K562 (cell line): Measurements from ENCODE around the gene TNNT1. TPM values are rescaled to one million over a fixed set of nuclear protein-coding genes. Genes with fewer than 3 reads are reported as not detected.

Source experiments
- CREB3 ChIP-seq: fragments of 450-650 bp; conservative IDR thresholded peaks from 2 replicates; pipeline ENCODE4 v1.6.1; 2016; ENCODE audit warnings: missing genetic modification characterization, low read depth, mild to moderate bottlenecking, missing compliant biosample characterization, moderate library complexity
- CREBBP ChIP-seq: IDR thresholded peaks from one replicate; pipeline ENCODE4 v1.6.1; 2012; ENCODE audit warnings: low read depth, mild to moderate bottlenecking, control low read depth, inconsistent platforms, low read length
- HEY1 ChIP-seq: fragments of 250-450 bp; sonication (Bioruptor Pico); IDR thresholded peaks from 2 replicates; pipeline ENCODE4 v1.5.0; 2020; ENCODE audit warnings: mild to moderate bottlenecking, moderate library complexity, borderline replicate concordance
- KDM1A ChIP-seq, 2 experiments: fragments of 450-650 bp; IDR thresholded peaks; 2 replicates each; pipeline ENCODE4 v1.6.1; 2016; ENCODE audit warnings: mild to moderate bottlenecking in 2 of 2
- MIER1 ChIP-seq: fragments of 450-650 bp; IDR thresholded peaks from 2 replicates; pipeline ENCODE4 v1.6.1; 2016; ENCODE audit warnings: antibody characterized with exemption, mild to moderate bottlenecking, low read depth
- MYC ChIP-seq, 2 experiments: fragments of 250-450 bp in 1 of 2; sonication (Bioruptor Pico) in 1 of 2; IDR thresholded peaks; 2 replicates each; pipeline versions ENCODE4 v1.5.1 to v1.6.1; 2012 to 2021; ENCODE audit warnings: low read depth in 2 of 2, borderline replicate concordance in 1 of 2, improper control_type of control experiment in 1 of 2, low read length in 1 of 2, mild to moderate bottlenecking in 1 of 2, moderate library complexity in 1 of 2
- NCOA2 ChIP-seq, 2 experiments: fragments of 450-650 bp; IDR thresholded peaks; 2 replicates each; pipeline ENCODE4 v1.6.1; 2018; ENCODE audit warnings: mild to moderate bottlenecking in 2 of 2, moderate library complexity in 1 of 2; ENCODE audit not compliant: partially characterized antibody in 2 of 2
- REST ChIP-seq, 2 experiments: fragments of 450-650 bp; formaldehyde crosslinking in 1 of 2; IDR thresholded peaks; 2 replicates each; pipeline versions ENCODE4 v1.4.0 to v1.6.1; 2014 to 2020; ENCODE audit warnings: mild to moderate bottlenecking in 2 of 2, borderline replicate concordance in 1 of 2, low read depth in 1 of 2
- TBL1XR1 ChIP-seq, 2 experiments: IDR thresholded peaks; 2 replicates each; pipeline ENCODE4 v1.6.1; 2012; ENCODE audit warnings: improper control_type of control experiment in 2 of 2, low read length in 2 of 2, mild to moderate bottlenecking in 1 of 2
- ZC3H4 ChIP-seq: sonication (generic); formaldehyde crosslinking; IDR thresholded peaks from 2 replicates; pipeline ENCODE4 v1.9.0; 2021; ENCODE audit warnings: missing genetic modification reagents, borderline replicate concordance
- ZFP30 ChIP-seq: fragments of 250-450 bp; sonication (Bioruptor Pico); IDR thresholded peaks from 2 replicates; pipeline ENCODE4 v1.8.0; 2022; ENCODE audit warnings: moderate library complexity, mild to moderate bottlenecking, inconsistent platforms, borderline replicate concordance
- ZNF311 ChIP-seq: fragments of 250-450 bp; sonication (Bioruptor Pico); IDR thresholded peaks from 2 replicates; pipeline ENCODE4 v1.4.0; 2020; ENCODE audit warnings: mild to moderate bottlenecking, moderate library complexity
- ZNF696 ChIP-seq: fragments of 250-450 bp; sonication (Bioruptor Pico); conservative IDR thresholded peaks from 2 replicates; pipeline ENCODE4 v1.4.0; 2020; ENCODE audit warnings: mild to moderate bottlenecking, moderate library complexity
- polyA plus RNA-seq, 8 experiments: library from polyadenylated mRNA; depleted of rRNA in 4 of 8; stranded (reverse) in 5 of 8; unstranded in 3 of 8; fragments of >200 nt; fragmentation: Nextera tagmentation in 2 of 8; fragmentation: Illumina TruSeq in 1 of 8; extraction: Ambion mirVana in 2 of 8; extraction: Trizol in 1 of 8; gene quantifications; 2 replicates each; pipeline versions ENCODE4 v1.2.1 to v1.2.3, GENCODE V29; 2011 to 2014; ENCODE audit warnings: inconsistent platforms in 1 of 8, missing spikeins in 1 of 8
- total RNA-seq, 7 experiments: library from RNA; depleted of rRNA in 6 of 7; stranded (reverse); fragments of >200 nt in 6 of 7; fragmentation: Illumina TruSeq in 2 of 7; extraction: Trizol in 2 of 7; gene quantifications; 2 replicates each; pipeline versions ENCODE4 v1.2.1 to v1.2.3, GENCODE V29; 2011 to 2021; ENCODE audit warnings: low replicate concordance in 1 of 7

Gene TNNT1
- total and polyA plus RNA-seq, 9 of the 15 experiments (the other 6 are each of a cell fraction or from before 2014, with no cell fraction given), result 31.8 to 390 (median 227) TPM

- TF ChIP-seq ZNF311 (CRISPR knock-in tag) (no peak), ZNF696 (CRISPR knock-in tag) (no peak), NCOA2 (IDR thresholded peaks at IDR 0.05; ENCODE audit: partially characterized antibody in 2 of 2) (no peak), CREBBP (no peak), MIER1 (peak; percentile 89), ZC3H4 (CRISPR knock-in tag) (no peak), REST (IDR thresholded peaks at IDR 0.05; ENCODE audit: borderline replicate concordance) (peak; percentile 99), REST (CRISPR knock-in tag; IDR thresholded peaks at IDR 0.05; ENCODE audit: low read depth) (peak; percentile 99), KDM1A (IDR thresholded peaks at IDR 0.05) (no peak), TBL1XR1 (IDR thresholded peaks at IDR 0.05; ENCODE audit: low read length in 2 of 2) (no peak), MYC (IDR thresholded peaks at IDR 0.05; ENCODE audit: low read depth, low read length) (peak; percentile 69), MYC (CRISPR knock-in tag; IDR thresholded peaks at IDR 0.05; ENCODE audit: borderline replicate concordance, low read depth) (no peak), HEY1 (no peak), ZFP30 (CRISPR knock-in tag) (no peak), CREB3 (tag) (no peak)
Observed at GRCh38 chr19:55179606-55180484, 30.8 kb upstream of the TNNT1 start, which contains the start of gene SYT5 (continued).
